HG03571 (cell line): Measurements from ENCODE around the gene YPEL4.
"Not testable (repeated sequence)": the region's sequence is repeated elsewhere in the genome, so short reads cannot be mapped to it uniquely, and the experiment has no call there.

Experiments used
- ATAC-seq: cut with Tn5 transposase; IDR thresholded peaks from one replicate; pipeline ENCODE4 v1.9.1; 2021; ENCODE audit not compliant: unreplicated experiment

YPEL4 gene, protein sequence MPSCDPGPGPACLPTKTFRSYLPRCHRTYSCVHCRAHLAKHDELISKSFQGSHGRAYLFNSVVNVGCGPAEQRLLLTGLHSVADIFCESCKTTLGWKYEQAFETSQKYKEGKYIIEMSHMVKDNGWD

DNA sequence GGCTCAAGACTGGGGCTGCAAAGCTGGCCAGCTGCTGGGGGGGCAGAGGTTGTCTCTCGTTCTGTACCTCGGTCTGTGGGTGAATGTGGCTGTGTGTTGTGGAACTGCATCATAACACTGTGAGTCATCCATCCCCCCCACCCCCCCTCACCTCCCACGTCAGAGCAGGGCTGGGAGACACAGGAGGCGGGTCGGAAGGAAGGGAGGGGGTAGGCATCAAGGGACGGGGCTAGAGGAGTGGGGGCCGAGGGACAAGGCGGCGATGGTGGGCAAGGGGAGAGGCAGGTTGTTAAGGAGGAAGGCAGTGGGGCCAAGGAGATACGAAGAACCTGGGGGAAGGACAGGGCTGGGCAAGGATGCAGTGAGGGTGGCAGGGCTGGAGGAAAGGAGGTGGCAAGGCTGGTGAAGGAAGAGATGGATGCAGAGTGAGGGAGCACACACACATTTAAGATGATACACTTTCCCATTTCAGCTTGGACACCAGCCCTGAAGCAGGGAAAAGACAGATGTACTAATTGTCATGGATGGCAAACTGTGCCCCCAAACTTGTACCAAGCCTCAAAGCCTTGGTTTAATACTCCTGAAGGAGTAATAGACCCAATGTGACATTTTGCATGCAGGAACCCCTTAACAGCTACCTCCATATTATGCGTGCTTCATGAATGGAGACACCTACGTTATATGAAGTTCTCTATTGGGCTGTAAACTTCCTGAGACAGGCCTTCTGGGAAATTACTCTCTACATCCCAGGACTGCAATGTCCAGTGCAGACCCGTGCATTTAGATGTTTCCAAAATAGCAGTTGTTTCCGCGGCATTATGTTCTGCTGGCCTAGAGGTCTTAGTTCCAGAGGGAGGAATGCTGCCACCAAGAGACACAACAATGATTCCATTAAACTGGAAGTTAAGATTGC, at the start of gene YPEL4:
Gene YPEL4, minus strand, starts transcription at position 87 of the 913 bp plus-strand sequence. CDS start 2,805 bp downstream, outside the sequence.
- no peak for ATAC-seq

DNA sequence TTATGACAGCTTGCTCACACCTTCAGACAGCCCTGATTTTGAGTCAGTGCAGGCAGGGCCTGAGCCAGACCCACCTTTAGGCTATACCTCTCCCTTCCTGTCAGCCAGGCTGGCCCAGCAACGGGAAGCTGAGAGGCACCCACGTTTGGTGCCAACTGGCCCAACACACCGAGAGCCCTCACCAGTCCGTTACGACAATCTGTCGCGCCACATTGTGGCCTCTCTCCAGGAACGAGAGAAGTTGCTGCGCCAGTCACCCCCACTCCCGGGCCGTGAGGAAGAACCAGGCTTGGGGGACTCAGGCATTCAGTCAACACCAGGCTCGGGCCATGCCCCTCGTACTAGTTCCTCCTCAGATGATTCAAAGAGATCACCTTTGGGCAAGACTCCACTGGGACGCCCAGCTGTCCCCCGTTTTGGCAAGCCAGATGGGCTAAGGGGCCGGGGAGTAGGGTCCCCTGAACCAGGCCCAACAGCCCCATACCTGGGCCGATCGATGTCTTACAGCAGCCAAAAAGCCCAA, 49.2 kb upstream of the YPEL4 start:
- ATAC-seq: no peak

DNA sequence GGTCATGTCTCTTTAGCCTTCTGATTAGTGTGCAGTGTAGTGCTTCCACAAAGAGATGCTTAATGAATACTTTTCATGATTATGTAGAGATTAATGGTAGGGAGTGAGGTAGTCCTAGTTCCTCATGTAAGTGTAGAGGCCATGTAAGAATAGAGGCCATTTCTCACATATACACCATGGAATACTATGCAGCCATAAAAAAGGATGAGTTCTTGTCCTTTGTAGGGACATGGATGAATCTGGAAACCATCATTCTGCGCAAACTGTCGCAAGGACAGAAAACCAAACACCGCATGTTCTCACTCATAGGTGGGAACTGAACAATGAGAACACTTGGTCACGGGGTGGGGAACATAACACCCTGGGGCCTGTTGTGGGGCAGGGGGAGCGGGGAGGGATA, 40.8 kb upstream of the YPEL4 start:
- ATAC-seq: not testable (repeated sequence)

DNA sequence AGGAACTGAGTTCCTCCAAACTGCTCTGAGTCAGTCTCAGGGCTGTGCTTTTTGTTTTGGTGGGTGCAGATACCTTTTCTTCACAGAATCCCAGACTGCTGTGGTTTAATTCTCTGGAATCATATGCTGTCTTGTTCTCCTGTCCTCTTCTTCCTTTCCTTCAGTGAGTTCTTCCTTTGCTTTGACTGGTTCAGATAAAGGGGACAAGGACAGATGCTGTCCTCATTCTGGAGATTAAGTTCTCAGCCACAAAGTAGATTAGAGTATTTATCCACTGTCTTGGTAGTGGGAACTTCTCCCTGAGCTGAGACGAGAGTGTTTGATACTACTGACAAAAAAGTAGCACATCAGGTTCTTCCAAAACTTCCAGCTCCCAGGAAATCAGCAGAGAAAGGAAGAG, 31.5 kb upstream of the YPEL4 start:
- no peak for ATAC-seq

DNA sequence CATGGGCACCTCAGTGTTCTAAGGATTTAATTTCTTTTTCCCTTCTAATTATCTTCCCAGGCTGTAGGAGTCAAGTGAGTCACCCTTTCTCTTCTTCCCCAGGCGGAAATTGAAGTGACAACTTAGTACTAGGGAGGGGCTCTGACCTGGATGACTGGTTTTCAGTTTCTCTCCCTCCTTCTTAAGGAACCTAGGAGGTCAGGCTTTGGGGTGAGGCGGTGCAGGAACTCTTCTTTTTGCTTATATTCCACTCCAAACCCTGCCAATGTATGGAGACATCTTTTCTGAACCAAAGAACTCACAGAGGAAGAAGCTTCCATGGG, 30.8 kb upstream of the YPEL4 start:
- no peak for ATAC-seq

DNA sequence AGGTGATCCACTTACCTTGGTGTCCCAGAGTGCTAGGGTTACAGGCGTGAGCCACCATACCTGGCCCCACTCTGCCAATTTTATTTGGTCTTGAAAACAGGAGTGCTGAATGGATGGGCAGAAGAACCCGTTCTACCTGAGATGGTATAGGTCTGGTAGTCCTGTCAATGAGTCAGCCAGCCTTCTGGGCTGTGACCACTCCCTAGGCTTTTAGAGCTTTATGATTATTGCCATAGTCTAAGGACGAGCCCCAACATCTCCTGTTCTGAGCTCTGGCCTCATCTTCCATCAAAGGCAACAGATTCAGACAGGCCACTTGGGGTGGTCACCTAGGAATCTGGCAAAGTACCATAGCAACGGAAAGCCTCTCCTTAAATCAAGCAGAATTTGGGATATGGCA, 29.7 kb upstream of the YPEL4 start:
- ATAC-seq: no peak

DNA sequence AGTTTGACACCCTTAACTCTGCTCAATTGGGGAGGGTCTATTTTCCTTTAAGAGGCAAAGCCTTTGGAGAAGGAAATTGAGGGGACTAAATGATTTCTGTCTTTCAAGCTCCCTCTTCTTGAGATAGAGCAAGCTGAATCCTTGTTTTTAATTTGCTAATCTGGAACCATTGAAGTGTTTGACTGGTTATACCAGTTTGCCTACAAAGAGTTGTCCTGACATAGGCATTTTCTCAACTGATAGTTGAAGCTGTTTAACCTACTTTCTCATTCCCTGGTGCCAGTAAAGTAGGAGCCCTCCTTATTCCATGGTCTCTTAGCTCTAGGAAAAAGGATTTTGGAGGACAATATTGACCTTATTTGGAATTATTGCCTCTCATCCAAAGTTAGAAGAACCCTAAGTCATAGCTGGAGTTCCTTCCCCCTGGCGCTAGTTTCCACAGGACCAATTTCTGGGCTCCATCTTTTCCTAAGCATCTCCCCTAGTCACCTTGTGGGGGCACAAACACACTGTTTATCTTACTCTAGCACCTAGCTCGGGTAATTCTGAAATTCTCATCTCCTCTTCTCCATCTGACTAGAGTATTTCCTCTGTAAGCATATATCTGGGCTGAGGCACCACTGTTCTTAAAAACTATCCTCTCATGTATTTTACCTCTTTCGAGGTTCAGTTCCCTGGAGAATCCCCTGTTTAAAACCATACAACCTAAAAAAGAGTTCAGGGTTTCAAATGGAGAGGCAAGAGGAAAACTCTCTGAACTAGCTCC, 25.6 kb upstream of the YPEL4 start:
- no peak for ATAC-seq

DNA sequence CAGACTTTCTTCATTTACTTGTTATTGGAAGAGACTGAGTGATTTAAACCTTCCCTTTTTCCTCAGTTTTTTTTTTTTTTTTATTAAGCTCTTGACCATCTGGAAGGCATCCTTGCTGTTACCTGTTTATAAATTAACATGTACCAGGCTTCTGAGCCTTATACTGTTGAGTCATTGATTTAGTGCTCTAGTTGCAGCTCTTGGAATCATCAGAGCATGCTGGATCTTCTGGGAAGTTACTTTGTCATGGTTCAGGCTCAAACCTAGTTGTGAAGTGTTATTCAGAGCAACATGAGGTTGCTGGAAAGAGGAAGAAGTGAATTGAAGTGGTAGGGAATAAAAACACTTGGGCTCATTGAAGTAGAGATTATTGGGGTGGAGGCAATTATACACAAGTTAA, 24.5 kb upstream of the YPEL4 start:
- no peak for ATAC-seq

DNA sequence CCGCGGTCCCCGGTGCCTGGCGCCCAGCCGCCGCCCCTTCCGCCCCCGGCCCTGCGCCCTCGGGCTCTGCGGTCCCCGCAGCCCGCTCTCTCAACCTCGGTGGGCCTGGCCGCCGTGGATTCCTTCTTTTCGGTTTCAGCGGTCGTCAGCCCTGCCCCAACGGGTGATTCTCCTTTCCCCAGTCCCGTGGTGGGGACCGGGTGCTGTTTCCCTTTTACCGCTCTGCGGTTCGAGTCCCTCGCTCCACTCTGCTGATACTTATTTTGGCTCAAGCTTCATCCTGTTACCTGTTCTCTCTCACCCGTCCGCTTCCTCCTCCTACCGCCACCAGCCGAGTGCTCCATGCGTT, 18.7 kb upstream of the YPEL4 start:
- peak; percentile 11 for ATAC-seq

DNA sequence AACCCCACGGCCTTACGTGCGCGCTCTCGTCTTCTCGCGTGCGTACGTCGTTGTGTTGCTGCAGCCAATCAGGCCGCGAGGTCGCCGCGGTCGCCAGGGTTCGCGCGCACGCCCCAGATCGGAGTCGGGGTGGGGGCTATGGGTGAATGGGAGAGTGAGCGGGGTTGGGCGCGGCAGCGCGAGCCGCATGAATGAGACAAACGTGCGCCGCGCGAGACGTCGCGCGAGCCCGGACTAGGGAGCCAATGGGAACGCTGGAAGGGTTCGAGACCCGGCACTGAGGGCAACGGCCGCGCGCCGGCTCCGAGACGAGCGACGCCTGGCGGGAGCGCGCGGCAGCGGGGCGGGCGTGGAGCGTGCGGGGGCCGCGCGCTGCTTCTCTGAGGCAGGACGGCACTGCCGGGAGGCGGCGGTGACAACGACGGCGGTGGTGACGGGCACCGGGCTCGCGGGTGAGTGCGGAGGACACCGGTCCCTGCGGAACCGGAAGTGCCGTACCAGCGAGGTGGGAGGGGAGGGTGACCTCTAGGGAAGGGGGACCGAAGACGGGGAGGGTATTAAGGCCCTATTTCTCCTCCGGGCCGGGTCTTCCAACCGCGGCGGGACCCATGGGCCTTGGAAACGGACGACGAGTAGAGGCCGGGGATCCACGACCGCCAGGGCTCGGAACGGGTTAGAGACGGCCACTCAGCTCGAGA, 18.2 kb upstream of the YPEL4 start, which contains the start of gene ZDHHC5:
Gene ZDHHC5, plus strand, starts transcription at position 379 of the 698 bp plus-strand sequence. CDS start 4,977 bp downstream, outside the sequence.
- peak; percentile 89 for ATAC-seq

DNA sequence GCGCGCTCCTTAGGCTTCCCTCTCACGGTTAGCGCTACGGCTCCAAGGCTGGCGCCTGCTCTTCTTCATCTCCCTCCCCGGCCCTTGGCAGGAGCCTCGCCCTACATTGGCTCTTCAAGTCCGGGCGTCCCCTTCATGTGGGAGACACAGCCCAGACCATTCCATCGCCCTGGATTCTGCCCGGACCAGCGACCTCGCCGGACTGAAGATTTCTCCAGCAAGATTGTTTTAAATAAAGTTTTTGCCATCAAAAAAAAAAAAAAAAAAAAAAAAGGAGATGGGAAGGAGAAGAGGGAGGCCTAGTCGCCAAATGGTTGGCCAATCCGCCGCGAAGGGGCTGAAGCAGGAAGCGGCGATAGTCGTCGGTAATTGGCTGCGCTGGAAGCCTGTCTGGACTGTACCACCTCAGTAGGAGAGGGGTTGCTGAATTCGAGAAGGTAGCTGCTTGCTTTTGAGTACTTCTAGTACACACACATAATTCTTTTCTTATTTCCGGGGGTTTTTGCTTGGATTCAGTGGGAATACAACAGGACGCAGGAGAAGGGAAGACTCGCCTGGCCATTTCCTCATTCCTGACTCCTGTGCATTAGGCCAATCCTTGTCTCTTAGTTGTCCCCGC, 17.5 kb upstream of the YPEL4 start:
- ATAC-seq: peak; percentile 56

DNA sequence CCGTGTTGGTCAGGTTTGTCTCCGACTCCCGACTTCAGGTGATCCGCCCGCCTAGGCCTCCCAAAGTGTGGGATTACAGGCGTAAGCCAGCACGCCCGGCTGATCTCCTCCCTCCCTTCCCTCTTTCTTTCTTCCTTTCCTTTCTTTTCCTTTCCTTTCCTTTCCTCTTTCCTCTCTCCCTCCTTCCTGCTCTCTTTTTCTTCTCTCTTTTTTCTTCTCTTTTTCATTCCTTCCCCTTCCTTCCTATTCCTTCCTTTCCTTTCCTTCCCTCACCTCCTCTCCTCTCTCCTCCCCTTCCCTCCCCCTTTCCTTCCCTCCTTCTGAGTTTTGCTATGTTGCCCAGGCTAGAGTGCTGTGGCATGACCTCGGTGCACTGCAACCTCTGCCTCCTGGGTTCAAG, 14.3 kb upstream of the YPEL4 start:
- no peak for ATAC-seq

DNA sequence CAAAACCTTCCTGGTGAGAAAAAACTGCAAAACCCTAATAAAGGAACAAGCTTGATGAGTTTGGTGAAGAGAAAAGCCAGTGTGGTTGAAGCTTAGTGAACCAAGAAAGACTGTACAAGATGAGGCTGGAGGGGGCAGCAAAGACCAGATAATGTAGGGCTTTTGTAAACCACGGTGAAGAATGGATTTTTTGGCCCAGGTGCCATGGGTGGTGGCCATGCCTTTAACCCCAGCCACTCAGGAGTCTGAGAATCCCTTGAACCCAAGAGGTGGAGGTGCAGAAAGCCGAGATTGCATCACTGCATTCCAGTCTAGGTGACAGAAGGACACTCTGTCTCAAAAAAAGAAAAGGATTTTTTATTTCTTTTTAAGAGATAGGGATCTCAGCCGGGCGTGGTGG, 13.2 kb upstream of the YPEL4 start:
- ATAC-seq: no peak

DNA sequence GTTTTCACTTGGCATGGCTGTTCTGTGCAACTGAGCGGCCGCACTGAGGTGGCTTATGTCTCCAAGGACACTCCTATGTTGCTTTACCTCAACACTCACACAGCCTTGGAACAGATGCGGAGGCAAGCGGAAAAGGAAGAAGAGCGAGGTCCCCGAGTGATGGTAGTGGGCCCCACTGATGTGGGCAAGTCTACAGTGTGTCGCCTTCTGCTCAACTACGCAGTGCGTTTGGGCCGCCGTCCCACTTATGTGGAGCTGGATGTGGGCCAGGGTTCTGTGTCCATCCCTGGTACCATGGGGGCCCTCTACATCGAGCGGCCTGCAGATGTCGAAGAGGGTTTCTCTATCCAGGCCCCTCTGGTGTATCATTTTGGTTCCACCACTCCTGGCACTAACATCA, 10.0 kb upstream of the YPEL4 start:
- no peak for ATAC-seq

DNA sequence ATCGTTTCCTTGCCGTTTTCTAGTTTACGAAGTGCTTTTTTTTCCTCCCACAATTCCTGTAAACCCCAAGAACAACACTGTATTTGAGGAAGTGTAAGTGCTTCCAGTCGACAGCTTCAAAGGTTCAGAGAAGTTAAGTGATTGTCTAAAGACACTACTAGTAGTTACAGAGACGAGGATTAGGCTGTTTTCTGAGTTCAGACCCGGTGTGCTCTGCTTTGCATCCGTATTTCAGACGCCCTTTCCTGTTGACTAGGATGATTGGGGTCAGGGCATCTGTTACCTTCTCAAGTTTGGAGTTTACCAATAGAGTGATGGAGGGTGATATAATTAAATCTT, 8.3 kb upstream of the YPEL4 start:
- ATAC-seq: no peak

DNA sequence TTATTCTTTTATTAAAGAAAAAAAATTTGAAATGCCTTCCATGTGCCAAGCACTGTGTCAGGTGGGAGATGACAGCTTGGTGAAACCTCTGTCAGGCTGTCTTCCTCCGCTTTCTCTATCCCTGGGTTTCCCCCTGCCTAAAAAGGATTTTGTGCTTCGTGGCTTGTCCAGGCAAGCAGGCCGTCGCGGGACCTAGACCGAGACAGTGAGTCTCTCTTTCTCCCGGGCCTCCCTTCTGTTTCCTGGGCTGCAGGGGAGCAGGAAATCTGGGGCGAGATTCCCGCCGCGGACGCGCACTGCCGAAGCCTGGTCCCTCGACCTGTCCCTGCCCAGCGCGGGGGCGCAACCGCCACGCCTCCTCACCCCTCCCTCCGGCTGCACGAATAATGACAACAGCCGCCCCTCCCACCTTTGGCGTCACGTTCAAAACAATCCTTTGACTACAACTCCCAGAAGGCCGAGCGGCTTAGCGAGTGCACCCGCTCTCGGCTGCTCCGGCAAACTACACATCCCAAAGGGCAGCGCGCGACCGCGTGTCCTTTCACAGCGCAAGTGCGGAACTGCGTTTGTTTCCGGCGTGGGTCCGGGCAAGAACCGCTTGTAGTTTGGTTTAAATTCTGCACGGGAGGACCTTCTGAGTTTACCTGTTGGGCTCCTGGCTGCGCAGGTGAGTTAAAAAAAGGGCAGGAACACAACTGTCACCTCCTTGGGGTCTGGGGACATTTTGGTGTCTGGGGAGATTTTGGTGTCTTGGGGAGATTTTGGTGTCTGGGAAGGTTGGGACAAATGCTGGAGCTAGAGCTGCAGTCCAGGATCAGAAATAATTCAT, 7.7 kb upstream of the YPEL4 start, which contains the start of gene CLP1:
Gene CLP1, plus strand, starts transcription at position 569 of the 829 bp plus-strand sequence. CDS start 1,715 bp downstream, outside the sequence.
- peak; percentile 99 for ATAC-seq

DNA sequence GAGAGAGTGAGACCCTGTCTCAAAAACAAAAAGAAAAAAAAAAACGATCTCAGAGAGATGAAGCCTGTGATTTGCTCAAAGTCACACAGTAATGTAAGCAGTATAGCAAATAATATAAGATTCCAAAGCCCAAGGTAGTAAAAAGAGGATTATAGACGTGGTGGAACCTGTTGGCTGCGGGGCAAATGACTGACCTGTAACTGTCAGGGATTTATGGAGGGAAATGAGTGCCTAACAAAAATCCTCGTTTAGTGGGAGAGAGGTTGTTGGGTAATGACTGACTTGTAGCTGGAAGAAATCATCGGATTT, 7.1 kb upstream of the YPEL4 start:
- ATAC-seq: no peak

DNA sequence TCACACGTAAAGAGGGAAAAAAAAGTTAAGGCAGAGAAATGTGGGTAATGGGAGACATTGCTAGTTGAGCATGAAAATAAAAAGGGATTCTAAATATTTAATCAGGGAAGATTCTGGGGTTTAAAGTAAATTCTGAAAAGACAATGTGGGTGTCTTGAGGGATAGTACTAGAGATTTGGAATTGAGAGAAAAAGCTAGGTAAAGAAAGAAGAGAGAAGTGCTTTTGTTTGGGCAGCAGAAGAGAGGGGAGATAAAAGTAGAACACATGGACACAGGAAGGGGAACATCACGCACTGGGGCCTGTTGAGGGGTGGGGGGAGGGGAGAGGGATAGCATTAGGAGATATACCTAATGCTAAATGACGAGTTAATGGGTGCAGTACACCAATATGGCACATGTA, 3.5 kb upstream of the YPEL4 start:
- no peak for ATAC-seq

DNA sequence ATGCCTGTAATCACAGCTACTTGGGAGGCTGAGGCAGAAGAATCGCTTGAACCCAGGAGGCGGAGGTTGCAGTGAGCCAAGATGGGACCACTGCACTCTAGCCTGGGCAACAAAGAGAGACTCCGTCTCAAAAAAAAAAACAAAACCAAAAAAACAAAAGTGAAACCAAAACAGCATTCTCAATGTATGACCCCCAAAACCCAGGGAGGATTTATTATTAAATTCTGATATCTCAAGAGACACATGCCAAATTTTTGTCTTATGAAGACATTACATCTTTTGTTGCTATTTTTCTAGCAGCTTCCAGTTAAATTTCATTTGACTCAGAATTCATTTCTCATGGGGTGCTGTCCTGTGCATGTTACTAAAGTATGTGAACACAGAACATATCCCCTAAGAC, 3.0 kb upstream of the YPEL4 start:
- no peak for ATAC-seq

DNA sequence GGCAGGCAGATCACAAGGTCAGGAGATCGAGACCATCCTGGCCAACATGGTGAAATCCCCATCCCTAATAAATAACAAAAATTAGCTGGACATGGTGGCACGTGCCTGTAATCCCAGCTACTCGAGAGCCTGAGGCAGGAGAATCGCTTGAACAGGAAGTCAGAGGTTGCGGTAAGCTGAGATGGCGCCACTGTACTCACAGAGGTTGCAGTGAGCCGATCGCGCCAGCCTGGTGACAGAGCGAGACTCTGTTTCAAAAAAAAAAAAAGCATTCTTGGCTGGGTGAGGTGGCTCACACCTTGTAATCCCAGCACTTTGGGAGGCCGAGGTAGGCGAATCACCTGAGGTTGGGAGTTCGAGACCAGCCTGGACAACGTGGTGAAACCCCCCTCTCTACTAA, 2.5 kb upstream of the YPEL4 start:
- ATAC-seq: not testable (repeated sequence)
